ENCODE results near the gene CEP290.

DNA sequence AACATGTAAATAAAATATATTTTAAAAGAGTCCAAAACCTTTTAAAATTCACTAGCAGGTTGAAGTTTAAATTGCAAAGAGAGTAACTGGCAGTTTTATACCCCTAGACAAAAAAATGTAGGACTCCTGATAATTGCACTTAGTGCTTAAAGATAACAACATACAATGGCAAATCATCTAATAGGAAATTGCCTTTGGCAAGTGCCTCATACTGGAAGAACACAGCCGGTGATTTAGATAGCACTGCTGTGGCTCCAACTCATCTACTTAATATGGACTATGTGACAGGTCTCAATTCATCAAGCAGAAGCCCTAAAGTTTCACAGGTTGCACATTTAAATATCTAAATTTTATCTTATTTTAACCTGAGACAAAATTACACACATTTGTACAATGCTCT is 126.1 kb downstream of the CEP290 start:
- TF ChIP-seq EZH2phosphoT487 (IDR thresholded peaks at IDR 0.05; ENCODE audit: unreplicated experiment) (no peak), CTCF (conservative IDR thresholded peaks at IDR 0.05; ENCODE audit: low read depth in 2 of 2) (no peak), EZH2 (IDR thresholded peaks at IDR 0.05; ENCODE audit: low read depth, unreplicated experiment) (no peak), POLR2AphosphoS5 (IDR thresholded peaks at IDR 0.05; ENCODE audit: low read depth) (no peak), ETS1 (IDR thresholded peaks at IDR 0.05) (no peak), CREB1 (CRISPR knock-in tag; IDR thresholded peaks at IDR 0.05; ENCODE audit: low read depth) (no peak), JUNB (IDR thresholded peaks at IDR 0.05; ENCODE audit: unreplicated experiment) (no peak)
- TF ChIP-seq, protein P1, sequence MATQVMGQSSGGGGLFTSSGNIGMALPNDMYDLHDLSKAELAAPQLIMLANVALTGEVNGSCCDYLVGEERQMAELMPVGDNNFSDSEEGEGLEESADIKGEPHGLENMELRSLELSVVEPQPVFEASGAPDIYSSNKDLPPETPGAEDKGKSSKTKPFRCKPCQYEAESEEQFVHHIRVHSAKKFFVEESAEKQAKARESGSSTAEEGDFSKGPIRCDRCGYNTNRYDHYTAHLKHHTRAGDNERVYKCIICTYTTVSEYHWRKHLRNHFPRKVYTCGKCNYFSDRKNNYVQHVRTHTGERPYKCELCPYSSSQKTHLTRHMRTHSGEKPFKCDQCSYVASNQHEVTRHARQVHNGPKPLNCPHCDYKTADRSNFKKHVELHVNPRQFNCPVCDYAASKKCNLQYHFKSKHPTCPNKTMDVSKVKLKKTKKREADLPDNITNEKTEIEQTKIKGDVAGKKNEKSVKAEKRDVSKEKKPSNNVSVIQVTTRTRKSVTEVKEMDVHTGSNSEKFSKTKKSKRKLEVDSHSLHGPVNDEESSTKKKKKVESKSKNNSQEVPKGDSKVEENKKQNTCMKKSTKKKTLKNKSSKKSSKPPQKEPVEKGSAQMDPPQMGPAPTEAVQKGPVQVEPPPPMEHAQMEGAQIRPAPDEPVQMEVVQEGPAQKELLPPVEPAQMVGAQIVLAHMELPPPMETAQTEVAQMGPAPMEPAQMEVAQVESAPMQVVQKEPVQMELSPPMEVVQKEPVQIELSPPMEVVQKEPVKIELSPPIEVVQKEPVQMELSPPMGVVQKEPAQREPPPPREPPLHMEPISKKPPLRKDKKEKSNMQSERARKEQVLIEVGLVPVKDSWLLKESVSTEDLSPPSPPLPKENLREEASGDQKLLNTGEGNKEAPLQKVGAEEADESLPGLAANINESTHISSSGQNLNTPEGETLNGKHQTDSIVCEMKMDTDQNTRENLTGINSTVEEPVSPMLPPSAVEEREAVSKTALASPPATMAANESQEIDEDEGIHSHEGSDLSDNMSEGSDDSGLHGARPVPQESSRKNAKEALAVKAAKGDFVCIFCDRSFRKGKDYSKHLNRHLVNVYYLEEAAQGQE (IDR thresholded peaks at IDR 0.05; ENCODE audit: unreplicated experiment) = no peak

Data from GM23338 (cell line).